CD8-positive, alpha-beta memory T cell (primary cell): Measurements from ENCODE around the gene DHRS13. TPM values are rescaled to one million over a fixed set of nuclear protein-coding genes. Genes with fewer than 3 reads are reported as not detected.
A peak's percentile ranks its signal among the peaks of the same experiment; 100 is the strongest.

Experiments used
- CTCF ChIA-PET: fragments of 350-600 bp; sonication (Branson Sonifier 250); formaldehyde crosslinking; loops from one replicate; lab custom pipeline; 2021; ENCODE audit warnings: antibody characterized with exemption; lab: Charles Lee
- POLR2A ChIA-PET: fragments of 350-600 bp; sonication (Branson Sonifier 250); formaldehyde crosslinking; loops from one replicate; lab custom pipeline; 2021; ENCODE audit warnings: antibody characterized with exemption; lab: Charles Lee
- DNase-seq, 5 donors: peaks; one replicate each; pipeline versions ENCODE4 v3.0.0 to v3.0.0-alpha.2; 2020 to 2022; ENCODE audit warnings: mixed read lengths in 1 of 5
- H3K27ac ChIP-seq: one replicate; pipeline ENCODE4 v1.7.0; 2013; ENCODE audit warnings: low read depth, mild to moderate bottlenecking, low read length, moderate library complexity
- H3K27me3 ChIP-seq: 2 replicates; pipeline ENCODE4 v1.7.0; 2013; ENCODE audit warnings: low read length, mild to moderate bottlenecking; ENCODE audit not compliant: insufficient read depth, poor library complexity, severe bottlenecking
- H3K36me3 ChIP-seq: 2 replicates; pipeline ENCODE4 v1.7.0; 2013; ENCODE audit warnings: mild to moderate bottlenecking, low read length, moderate library complexity; ENCODE audit not compliant: insufficient read depth
- H3K4me1 ChIP-seq: 2 replicates; pipeline ENCODE4 v1.7.0; 2013; ENCODE audit warnings: mild to moderate bottlenecking, low read length, moderate library complexity; ENCODE audit not compliant: insufficient read depth
- H3K4me3 ChIP-seq: 2 replicates; pipeline ENCODE4 v1.7.0; 2013; ENCODE audit warnings: mild to moderate bottlenecking, low read length
- H3K9me3 ChIP-seq: 2 replicates; pipeline ENCODE4 v1.7.0; 2013; ENCODE audit warnings: mild to moderate bottlenecking, low read length
- H3K27ac Mint-ChIP-seq, 8 donors: one replicate each; pipeline ENCODE4 v1.8.0; 2020 to 2021; ENCODE audit warnings: mixed read lengths in 8 of 8, mild to moderate bottlenecking in 6 of 8, inconsistent platforms in 3 of 8, moderate library complexity in 3 of 8
- H3K27me3 Mint-ChIP-seq, 2 donors: one replicate each; pipeline ENCODE4 v1.8.0; 2020 to 2021; ENCODE audit warnings: mixed read lengths in 2 of 2, mild to moderate bottlenecking in 1 of 2, moderate library complexity in 1 of 2
- H3K36me3 Mint-ChIP-seq, 3 donors: one replicate each; pipeline ENCODE4 v1.8.0; 2020 to 2021; ENCODE audit warnings: mixed read lengths in 3 of 3, inconsistent platforms in 1 of 3, mild to moderate bottlenecking in 1 of 3
- H3K4me1 Mint-ChIP-seq, 3 donors: one replicate each; pipeline ENCODE4 v1.8.0; 2020 to 2021; ENCODE audit warnings: mixed read lengths in 3 of 3, inconsistent platforms in 1 of 3, mild to moderate bottlenecking in 1 of 3
- H3K4me3 Mint-ChIP-seq, 7 donors: one replicate each; pipeline ENCODE4 v1.8.0; 2020 to 2021; ENCODE audit warnings: mixed read lengths in 7 of 7, mild to moderate bottlenecking in 6 of 7, moderate library complexity in 4 of 7, inconsistent platforms in 2 of 7
- H3K9me3 Mint-ChIP-seq, 5 donors: one replicate each; pipeline ENCODE4 v1.8.0; 2020 to 2022; ENCODE audit warnings: mixed read lengths in 5 of 5, mild to moderate bottlenecking in 3 of 5, moderate library complexity in 2 of 5, inconsistent platforms in 1 of 5
- polyA plus RNA-seq: library from polyadenylated mRNA; unstranded; fragments of 300-500 nt; fragmentation: Illumina TruSeq; gene quantifications from one replicate; pipeline ENCODE4 v1.2.3, GENCODE V29; 2021
- total RNA-seq, 2 experiments: library from RNA; stranded (reverse); gene quantifications; one replicate each; pipeline ENCODE4 v1.2.3, GENCODE V29; 2021

Gene DHRS13
- total and polyA plus RNA-seq, 3 experiments from 2014 or later = 26.5 to 34.7 (median 32.6) TPM

DNA sequence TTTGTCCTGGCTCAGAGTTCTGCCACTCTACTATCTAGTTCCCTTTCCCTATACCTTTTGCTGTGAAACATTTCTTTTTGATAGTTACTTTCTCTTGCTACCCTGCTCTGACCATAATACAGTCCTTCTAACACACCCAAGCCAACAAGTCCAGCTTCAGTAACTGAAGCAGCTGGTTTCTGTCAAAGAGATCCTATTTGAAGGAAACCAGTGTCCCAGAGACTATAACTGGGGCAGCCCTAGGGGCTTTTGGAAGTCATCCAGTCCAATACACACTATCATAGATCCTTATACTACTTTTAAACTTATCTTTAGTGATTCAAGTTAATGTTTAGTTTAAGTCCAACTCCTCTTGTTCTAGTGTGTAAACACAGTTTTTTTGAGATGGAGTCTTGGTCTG is 17.3 kb upstream of the DHRS13 start:
- Histone ChIP-seq H3K27me3 (no peaks in the 10 kb centered on the region), H3K9me3 (no peaks in the 10 kb centered on the region), H3K4me1 (peaks cover 16% of the 10 kb centered on the region), H3K27ac (no peak overlapping the region), H3K4me3 (no peak overlapping the region), H3K36me3 (peaks cover 76% of the 10 kb centered on the region)
- POLR2A ChIA-PET = interaction anchor here (1.2 kb wide), 1 partner anchor 29 kb away, joined by 4 read pairs; no protein-coding TSS in a partner anchor
- H3K27me3 Mint-ChIP-seq = no peaks in the 10 kb centered on the region
- peaks cover 8 to 88% (median 35%) of the 10 kb centered on the region in 3 donors for H3K36me3 Mint-ChIP-seq
- H3K27ac Mint-ChIP-seq = peak overlapping the region in 6 of 8 donors; percentile 13 to 87 (median 65)
- peaks cover 30 to 47% (median 32%) of the 10 kb centered on the region in 3 donors for H3K4me1 Mint-ChIP-seq
- no peaks in the 10 kb centered on the region for H3K9me3 Mint-ChIP-seq
- H3K4me3 Mint-ChIP-seq = no peak overlapping the region
- CTCF ChIA-PET = interaction anchor here (2.4 to 5.6 kb wide), 3 partner anchors 12 to 193 kb away, joined by 6 to 29 read pairs (median 7); partner anchors contain the start of genes DHRS13 and TLCD1
- no peak for DNase-seq

DNA sequence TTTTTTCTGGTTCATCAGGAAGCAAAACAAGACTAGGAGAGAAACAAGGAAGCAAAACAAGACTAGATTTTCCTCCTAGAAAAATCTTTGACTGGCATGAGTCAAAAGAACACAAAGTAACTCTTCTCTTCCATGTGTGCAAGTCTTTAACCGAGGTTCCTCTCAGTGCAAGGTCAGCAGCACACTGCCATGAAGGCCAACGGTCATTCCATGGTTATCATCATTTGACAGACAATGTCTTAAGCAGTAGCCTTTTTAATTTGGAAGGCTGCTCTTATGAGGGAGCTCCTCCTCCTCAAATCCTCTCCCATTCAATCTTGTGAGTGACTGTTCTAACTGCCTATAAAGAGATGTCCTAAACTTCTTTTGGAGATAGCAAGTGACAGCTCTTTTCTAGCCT is 15.4 kb upstream of the DHRS13 start:
- Histone ChIP-seq H3K27me3 (no peaks in the 10 kb centered on the region), H3K9me3 (no peaks in the 10 kb centered on the region), H3K4me1 (no peaks in the 10 kb centered on the region), H3K36me3 (peaks cover 84% of the 10 kb centered on the region), H3K27ac (no peak overlapping the region), H3K4me3 (no peak overlapping the region)
- Mint-ChIP-seq H3K36me3 (peaks cover 4 to 89% (median 39%) of the 10 kb centered on the region in 3 donors), H3K27ac (peak overlapping the region in 5 of 8 donors; percentile 37 to 83 (median 71)), H3K4me3 (no peak overlapping the region), H3K27me3 (no peaks in the 10 kb centered on the region), H3K4me1 (peaks cover 14 to 28% (median 20%) of the 10 kb centered on the region in 3 donors), H3K9me3 (no peaks in the 10 kb centered on the region)
- DNase-seq = no peak
- POLR2A ChIA-PET = no interaction called here
- CTCF ChIA-PET = interaction anchor here (0.6 to 5.6 kb wide), 7 partner anchors 10 to 845 kb away, joined by 3 to 29 read pairs (median 5); partner anchors contain the start of genes DHRS13, FLOT2, NEK8 and TLCD1

DNA sequence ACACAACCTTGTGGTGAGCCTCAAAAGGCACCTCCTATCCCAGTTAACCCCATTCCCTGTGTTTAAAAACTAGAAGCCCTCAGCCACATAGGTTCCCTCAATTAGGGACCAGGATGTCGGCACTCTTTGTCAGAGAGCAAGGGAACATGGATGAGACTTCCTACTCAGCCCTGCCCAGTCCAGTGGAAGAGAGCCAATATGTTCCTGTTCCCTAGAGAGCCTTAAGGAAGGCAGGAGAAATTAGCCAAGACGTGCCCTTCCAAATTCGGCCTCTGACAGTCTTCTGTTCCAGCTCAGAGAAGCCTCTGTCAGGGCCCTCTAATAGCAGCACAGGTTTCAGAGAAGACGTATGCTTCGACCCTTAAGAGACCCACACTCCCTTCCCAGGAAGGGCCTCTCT is 14.6 kb upstream of the DHRS13 start:
- ChIA-PET POLR2A (interaction anchor here (0.6 kb wide), 1 partner anchor 142 kb away, joined by 3 read pairs; no protein-coding TSS in a partner anchor), CTCF (interaction anchor here (0.6 to 5.6 kb wide), 10 partner anchors 9 to 190 kb away, joined by 3 to 29 read pairs (median 4); partner anchors contain the start of genes DHRS13, FLOT2, NEK8 and TLCD1)
- no peak for DNase-seq
- peaks cover 89% of the 10 kb centered on the region for H3K36me3 ChIP-seq
- Mint-ChIP-seq H3K4me1 (peaks cover 12 to 21% (median 15%) of the 10 kb centered on the region in 3 donors), H3K4me3 (no peak overlapping the region), H3K9me3 (no peaks in the 10 kb centered on the region), H3K36me3 (peaks cover 3 to 92% (median 35%) of the 10 kb centered on the region in 3 donors), H3K27ac (peak overlapping the region in 5 of 8 donors; percentile 40 to 86 (median 70)), H3K27me3 (no peaks in the 10 kb centered on the region)
- no peak overlapping the region for H3K4me3 ChIP-seq
- no peaks in the 10 kb centered on the region for H3K9me3 ChIP-seq
- no peaks in the 10 kb centered on the region for H3K27me3 ChIP-seq
- H3K27ac ChIP-seq = no peak overlapping the region
- H3K4me1 ChIP-seq = no peaks in the 10 kb centered on the region

DNA sequence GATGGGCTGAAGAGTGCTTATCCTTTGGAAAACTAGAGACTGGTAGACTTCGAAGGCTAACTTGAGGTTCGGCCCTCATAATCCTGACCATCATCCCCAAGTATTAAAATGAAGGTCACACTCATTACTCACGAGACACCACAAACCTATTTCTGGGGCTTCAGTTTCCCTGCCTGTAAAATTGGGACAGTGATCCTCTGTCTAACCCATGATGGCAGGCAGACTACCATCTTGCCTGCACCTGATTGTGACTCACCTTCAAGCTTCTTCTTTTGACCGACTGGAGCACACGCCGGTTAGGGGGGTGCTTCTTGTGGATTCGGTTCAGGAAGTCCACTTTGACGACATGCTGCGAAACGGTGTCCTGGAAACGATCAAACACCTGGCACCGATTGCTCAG is 14.2 kb upstream of the DHRS13 start:
- Mint-ChIP-seq H3K36me3 (peaks cover 3 to 93% (median 34%) of the 10 kb centered on the region in 3 donors), H3K4me3 (no peak overlapping the region), H3K27ac (peak overlapping the region in 7 of 8 donors; percentile 2 to 87 (median 75)), H3K4me1 (peaks cover 12 to 21% (median 15%) of the 10 kb centered on the region in 3 donors), H3K9me3 (no peaks in the 10 kb centered on the region), H3K27me3 (no peaks in the 10 kb centered on the region)
- H3K4me1 ChIP-seq = no peaks in the 10 kb centered on the region
- ChIA-PET CTCF (interaction anchor here (0.8 to 5.6 kb wide), 16 partner anchors 8 to 190 kb away, joined by 3 to 29 read pairs (median 4); partner anchors contain the start of genes DHRS13, FLOT2, NEK8 and TLCD1), POLR2A (interaction anchor here (0.6 kb wide), 1 partner anchor 142 kb away, joined by 3 read pairs; no protein-coding TSS in a partner anchor)
- no peaks in the 10 kb centered on the region for H3K9me3 ChIP-seq
- H3K27me3 ChIP-seq = no peaks in the 10 kb centered on the region
- no peak overlapping the region for H3K4me3 ChIP-seq
- H3K27ac ChIP-seq = no peak overlapping the region
- no peak for DNase-seq
- H3K36me3 ChIP-seq = peaks cover 89% of the 10 kb centered on the region

DNA sequence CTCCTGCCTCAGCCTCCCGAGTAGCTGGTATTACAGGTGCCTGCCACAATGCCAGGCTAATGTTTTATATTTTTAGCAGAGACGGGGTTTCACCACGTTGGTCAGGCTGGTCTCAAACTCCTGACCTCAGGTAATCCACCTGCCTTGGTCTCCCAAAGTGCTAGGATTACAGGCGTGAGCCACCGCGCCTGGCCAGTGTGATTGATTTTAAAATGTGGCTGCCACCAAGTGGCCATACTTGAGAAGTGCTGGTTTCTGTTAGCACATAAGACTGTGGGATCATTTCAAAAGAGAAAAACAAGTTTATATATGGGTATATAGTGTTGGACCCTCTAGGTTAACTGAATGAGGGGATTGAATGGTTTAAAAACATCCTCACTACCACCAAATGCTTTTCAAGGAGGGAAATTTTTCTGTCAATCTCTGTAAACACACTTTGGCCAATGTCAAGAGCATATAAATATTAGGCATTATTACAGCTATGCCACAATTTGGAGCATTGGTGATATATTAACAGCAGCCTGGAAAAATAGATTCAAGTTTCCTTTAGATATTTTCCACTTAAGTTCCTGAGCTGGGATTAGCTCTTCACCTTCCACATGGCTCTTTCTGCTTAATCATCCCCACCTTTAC is 13.5 kb upstream of the DHRS13 start:
- Mint-ChIP-seq H3K36me3 (peaks cover 3 to 94% (median 30%) of the 10 kb centered on the region in 3 donors), H3K4me3 (no peak overlapping the region), H3K27me3 (no peaks in the 10 kb centered on the region), H3K9me3 (no peaks in the 10 kb centered on the region), H3K27ac (peak overlapping the region; percentile 11 to 87 (median 72)), H3K4me1 (peaks cover 8 to 16% (median 15%) of the 10 kb centered on the region in 3 donors)
- DNase-seq = peak in 4 of 5 donors; percentile 20 to 62 (median 38)
- H3K36me3 ChIP-seq = peaks cover 89% of the 10 kb centered on the region
- ChIA-PET POLR2A (no interaction called here), CTCF (interaction anchor here (0.6 to 5.6 kb wide), 17 partner anchors 8 to 1952 kb away, joined by 3 to 29 read pairs (median 4); partner anchors contain the start of genes DHRS13, FLOT2, NEK8 and TLCD1)
- H3K9me3 ChIP-seq = no peaks in the 10 kb centered on the region
- H3K4me3 ChIP-seq = no peak overlapping the region
- no peak overlapping the region for H3K27ac ChIP-seq
- no peaks in the 10 kb centered on the region for H3K27me3 ChIP-seq
- H3K4me1 ChIP-seq = no peaks in the 10 kb centered on the region

DNA sequence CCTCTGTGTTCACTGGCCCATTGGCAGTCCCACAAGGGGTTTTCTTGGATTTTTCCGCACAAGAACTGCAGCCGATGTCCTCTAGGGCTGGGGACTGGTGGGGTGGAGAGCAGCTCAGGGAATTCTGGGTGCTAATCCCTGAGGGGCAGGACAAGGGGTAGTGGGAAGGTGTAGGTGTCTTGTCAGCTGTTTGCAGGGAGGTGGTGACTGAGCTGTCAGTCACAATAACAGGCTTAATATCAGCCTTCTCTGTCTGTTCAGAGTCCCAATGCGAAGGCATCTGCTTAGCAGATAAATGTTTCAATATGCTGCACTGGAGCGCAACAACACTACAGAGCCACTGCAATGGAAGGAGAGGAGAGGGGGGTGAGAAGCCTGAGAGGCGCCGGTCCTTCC is 10.1 kb upstream of the DHRS13 start:
- CTCF ChIA-PET = interaction anchor here (0.8 to 6.7 kb wide), 4 partner anchors 9 to 149 kb away, joined by 4 to 33 read pairs (median 4); partner anchors contain the start of gene DHRS13
- POLR2A ChIA-PET = no interaction called here

DNA sequence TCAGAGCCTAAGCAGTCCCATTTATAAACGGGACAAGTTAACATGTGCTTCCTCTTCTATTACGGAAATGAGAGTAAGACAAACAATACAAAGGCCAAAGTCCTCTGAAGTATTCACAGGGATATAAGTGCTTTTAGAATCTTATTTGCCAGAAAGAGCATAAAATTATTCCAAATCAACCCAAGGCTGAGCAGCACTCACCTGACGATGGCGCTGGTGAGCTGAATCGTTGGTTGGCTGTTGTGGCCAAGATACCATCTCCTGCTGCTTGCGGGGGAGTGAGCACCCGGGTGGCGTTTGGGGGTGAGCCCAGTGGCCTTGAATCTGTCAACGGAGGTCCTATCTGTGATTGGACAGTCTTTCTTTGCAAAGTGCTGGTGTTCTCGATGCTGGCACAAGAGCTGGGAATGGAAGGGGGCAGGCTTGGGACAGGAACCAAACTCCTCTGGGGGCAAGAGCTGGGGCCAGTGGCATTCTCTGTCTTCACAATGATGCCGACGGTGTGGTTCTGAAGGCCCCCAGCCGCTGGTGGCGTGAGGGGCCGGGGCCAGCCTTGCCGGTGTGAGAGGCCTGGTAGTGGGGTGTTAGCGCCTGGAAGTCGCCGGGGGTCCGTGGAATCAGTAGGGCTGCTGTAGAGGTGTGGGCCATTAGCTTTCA is 9.5 kb upstream of the DHRS13 start:
- Mint-ChIP-seq H3K4me1 (peaks cover 5 to 15% (median 6%) of the 10 kb centered on the region in 3 donors), H3K27ac (peak overlapping the region in 5 of 8 donors; percentile 18 to 64 (median 50)), H3K27me3 (no peaks in the 10 kb centered on the region), H3K4me3 (no peak overlapping the region), H3K36me3 (peaks cover 3 to 96% (median 30%) of the 10 kb centered on the region in 3 donors), H3K9me3 (no peaks in the 10 kb centered on the region)
- Histone ChIP-seq H3K27ac (no peak overlapping the region), H3K4me1 (no peaks in the 10 kb centered on the region), H3K36me3 (peaks cover 93% of the 10 kb centered on the region), H3K9me3 (no peaks in the 10 kb centered on the region), H3K4me3 (no peak overlapping the region), H3K27me3 (no peaks in the 10 kb centered on the region)
- no peak for DNase-seq
- ChIA-PET POLR2A (no interaction called here), CTCF (interaction anchor here (0.7 to 6.7 kb wide), 7 partner anchors 9 to 205 kb away, joined by 3 to 33 read pairs (median 4); partner anchors contain the start of gene DHRS13)

More for the DNA sequence above, 10.1 kb upstream of the DHRS13 start:
- no peaks in the 10 kb centered on the region for H3K9me3 ChIP-seq
- DNase-seq = no peak
- H3K27ac ChIP-seq = no peak overlapping the region
- peaks cover 94% of the 10 kb centered on the region for H3K36me3 ChIP-seq
- no peak overlapping the region for H3K4me3 ChIP-seq
- H3K9me3 Mint-ChIP-seq = no peaks in the 10 kb centered on the region
- no peaks in the 10 kb centered on the region for H3K4me1 ChIP-seq
- H3K27me3 Mint-ChIP-seq = no peaks in the 10 kb centered on the region
- H3K27me3 ChIP-seq = no peaks in the 10 kb centered on the region
- peaks cover 3 to 96% (median 29%) of the 10 kb centered on the region in 3 donors for H3K36me3 Mint-ChIP-seq
- H3K4me1 Mint-ChIP-seq = peaks cover 5 to 15% (median 6%) of the 10 kb centered on the region in 3 donors
- H3K27ac Mint-ChIP-seq = peak overlapping the region in 6 of 8 donors; percentile 18 to 85 (median 48)
- no peak overlapping the region for H3K4me3 Mint-ChIP-seq
